A673 (cell line): ENCODE measurements around the gene KCNQ1. TPM values are rescaled to one million over a fixed set of nuclear protein-coding genes. Genes with fewer than 3 reads are reported as not detected.

Source experiments
- BruUV-seq: library from RNA; stranded (reverse); fragments of 400-500 nt; replicated peaks from 2 replicates; lab custom pipeline; 2021; lab: Mats Ljungman, UMichigan
- CTCF ChIA-PET: fragments of 300-600 bp; sonication (Branson Sonifier 250); formaldehyde crosslinking; loops from one replicate; lab custom pipeline; 2022; ENCODE audit warnings: antibody characterized with exemption; lab: Charles Lee
- POLR2A ChIA-PET: fragments of 300-600 bp; sonication (Branson Sonifier 250); formaldehyde crosslinking; loops from one replicate; lab custom pipeline; 2022; ENCODE audit warnings: antibody characterized with exemption; ENCODE audit not compliant: low non-redundant PET; lab: Charles Lee
- DNase-seq: peaks from one replicate; pipeline ENCODE4 v3.0.0-alpha.2; 2015; ENCODE audit warnings: low spot score
- H3K27ac ChIP-seq: fragments of 200-600 bp; sonication (generic); 2 replicates; pipeline ENCODE4 v1.5.1; 2016; ENCODE audit warnings: mixed run types, low read depth, mild to moderate bottlenecking, mixed read lengths, antibody characterized with exemption, low read length; ENCODE audit not compliant: poor library complexity, severe bottlenecking
- H3K27me3 ChIP-seq: fragments of 200-600 bp; sonication (generic); replicated peaks from 2 replicates; pipeline ENCODE4 v1.6.1; 2017; ENCODE audit warnings: mixed run types, low read depth, mild to moderate bottlenecking, mixed read lengths, antibody characterized with exemption, low read length; ENCODE audit not compliant: insufficient read depth, poor library complexity
- H3K36me3 ChIP-seq: fragments of 200-600 bp; sonication (generic); 2 replicates; pipeline ENCODE4 v1.6.1; 2016; ENCODE audit warnings: mixed run types, mild to moderate bottlenecking, mixed read lengths, antibody characterized with exemption, low read length; ENCODE audit not compliant: insufficient read depth, poor library complexity, severe bottlenecking
- H3K4me1 ChIP-seq: fragments of 200-600 bp; sonication (generic); 2 replicates; pipeline ENCODE4 v1.6.1; 2017; ENCODE audit warnings: mixed run types, mild to moderate bottlenecking, mixed read lengths, antibody characterized with exemption, low read length; ENCODE audit not compliant: insufficient read depth, poor library complexity, severe bottlenecking
- H3K4me3 ChIP-seq: fragments of 200-600 bp; sonication (generic); 2 replicates; pipeline ENCODE4 v1.5.1; 2016; ENCODE audit warnings: low read depth, mixed run types, mild to moderate bottlenecking, mixed read lengths, low read length; ENCODE audit not compliant: poor library complexity, severe bottlenecking
- H3K9me3 ChIP-seq: fragments of 200-600 bp; sonication (generic); 2 replicates; pipeline ENCODE4 v1.6.1; 2016; ENCODE audit warnings: mixed run types, low read depth, mild to moderate bottlenecking, mixed read lengths, antibody characterized with exemption, low read length; ENCODE audit not compliant: poor library complexity, severe bottlenecking
- EZH2 ChIP-seq: fragments of 200-600 bp; sonication (generic); IDR thresholded peaks from 2 replicates; pipeline ENCODE4 v1.6.1; 2017; ENCODE audit warnings: borderline replicate concordance, low read depth, mild to moderate bottlenecking, mixed read lengths, antibody characterized with exemption, low read length; ENCODE audit not compliant: poor library complexity, severe bottlenecking
- intact Hi-C: fragments of 100-400 bp; cut with micrococcal nuclease; formaldehyde crosslinking; loops from one replicate; pipeline ENCODE4 v1.10.0; 2022; ENCODE audit not compliant: unreplicated experiment
- total RNA-seq: library from RNA; stranded (reverse); gene quantifications from 2 replicates; pipeline ENCODE4 v1.2.3, GENCODE V29; 2021
- TF ChIP-seq, protein P1 (sequence below): fragments of 300-800, 200-600 bp; sonication (generic); conservative IDR thresholded peaks from 2 replicates; pipeline ENCODE4 v1.5.1; 2017; ENCODE audit warnings: low read depth, mild to moderate bottlenecking, antibody characterized with exemption, low read length, moderate library complexity, mixed read lengths

Gene KCNQ1
- total RNA-seq, 1 experiment from 2014 or later: not detected

DNA sequence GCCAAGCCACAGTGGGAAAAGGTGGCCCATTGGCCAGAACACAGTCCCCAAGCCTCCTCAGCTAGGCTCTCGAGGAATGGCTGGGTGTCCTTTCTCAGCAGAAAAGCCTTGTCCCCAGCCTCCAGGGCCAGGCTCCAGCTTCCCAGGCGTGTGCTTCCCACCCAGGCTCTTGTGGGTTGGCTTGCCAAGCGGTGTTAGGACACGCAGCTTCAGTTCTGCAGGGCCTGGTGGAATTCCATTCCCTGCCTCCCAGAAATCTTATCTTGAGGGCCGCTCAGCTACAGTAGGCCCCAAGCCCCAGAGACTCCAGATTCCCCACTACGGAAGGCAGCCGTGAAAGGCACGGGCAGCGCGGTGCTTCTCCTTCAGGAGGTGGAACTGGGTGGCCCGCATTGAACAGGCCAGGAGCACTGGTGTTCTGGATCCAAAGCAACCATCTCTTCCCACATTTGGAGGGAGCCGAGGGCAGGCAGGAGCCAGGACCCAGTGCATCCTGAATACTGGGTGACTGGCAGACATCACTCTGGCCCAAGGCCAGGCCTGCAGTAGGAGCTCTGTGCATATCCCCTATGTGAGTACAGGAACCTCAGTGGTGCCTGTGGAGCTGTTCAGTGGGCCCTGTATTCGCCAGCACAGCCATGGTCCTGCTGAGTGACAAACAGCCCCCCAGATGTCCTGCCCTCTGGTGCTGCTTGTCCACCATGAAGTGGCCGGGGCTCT, 271.7 kb downstream of the KCNQ1 start:
- no peak for TF ChIP-seq EZH2
- TF ChIP-seq, protein P1, sequence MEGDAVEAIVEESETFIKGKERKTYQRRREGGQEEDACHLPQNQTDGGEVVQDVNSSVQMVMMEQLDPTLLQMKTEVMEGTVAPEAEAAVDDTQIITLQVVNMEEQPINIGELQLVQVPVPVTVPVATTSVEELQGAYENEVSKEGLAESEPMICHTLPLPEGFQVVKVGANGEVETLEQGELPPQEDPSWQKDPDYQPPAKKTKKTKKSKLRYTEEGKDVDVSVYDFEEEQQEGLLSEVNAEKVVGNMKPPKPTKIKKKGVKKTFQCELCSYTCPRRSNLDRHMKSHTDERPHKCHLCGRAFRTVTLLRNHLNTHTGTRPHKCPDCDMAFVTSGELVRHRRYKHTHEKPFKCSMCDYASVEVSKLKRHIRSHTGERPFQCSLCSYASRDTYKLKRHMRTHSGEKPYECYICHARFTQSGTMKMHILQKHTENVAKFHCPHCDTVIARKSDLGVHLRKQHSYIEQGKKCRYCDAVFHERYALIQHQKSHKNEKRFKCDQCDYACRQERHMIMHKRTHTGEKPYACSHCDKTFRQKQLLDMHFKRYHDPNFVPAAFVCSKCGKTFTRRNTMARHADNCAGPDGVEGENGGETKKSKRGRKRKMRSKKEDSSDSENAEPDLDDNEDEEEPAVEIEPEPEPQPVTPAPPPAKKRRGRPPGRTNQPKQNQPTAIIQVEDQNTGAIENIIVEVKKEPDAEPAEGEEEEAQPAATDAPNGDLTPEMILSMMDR: no peak
- BruUV-seq: no TSS peak
- POLR2A ChIA-PET: no interaction called here
- H3K4me1 ChIP-seq: no peaks in the 10 kb centered on the region
- H3K9me3 ChIP-seq: no peaks in the 10 kb centered on the region
- CTCF ChIA-PET: no interaction called here
- H3K4me3 ChIP-seq: no peak overlapping the region
- no peaks in the 10 kb centered on the region for H3K27me3 ChIP-seq
- DNase-seq: no peak
- no peak overlapping the region for H3K27ac ChIP-seq
- no peaks in the 10 kb centered on the region for H3K36me3 ChIP-seq
- intact Hi-C loops: no loop called here

DNA sequence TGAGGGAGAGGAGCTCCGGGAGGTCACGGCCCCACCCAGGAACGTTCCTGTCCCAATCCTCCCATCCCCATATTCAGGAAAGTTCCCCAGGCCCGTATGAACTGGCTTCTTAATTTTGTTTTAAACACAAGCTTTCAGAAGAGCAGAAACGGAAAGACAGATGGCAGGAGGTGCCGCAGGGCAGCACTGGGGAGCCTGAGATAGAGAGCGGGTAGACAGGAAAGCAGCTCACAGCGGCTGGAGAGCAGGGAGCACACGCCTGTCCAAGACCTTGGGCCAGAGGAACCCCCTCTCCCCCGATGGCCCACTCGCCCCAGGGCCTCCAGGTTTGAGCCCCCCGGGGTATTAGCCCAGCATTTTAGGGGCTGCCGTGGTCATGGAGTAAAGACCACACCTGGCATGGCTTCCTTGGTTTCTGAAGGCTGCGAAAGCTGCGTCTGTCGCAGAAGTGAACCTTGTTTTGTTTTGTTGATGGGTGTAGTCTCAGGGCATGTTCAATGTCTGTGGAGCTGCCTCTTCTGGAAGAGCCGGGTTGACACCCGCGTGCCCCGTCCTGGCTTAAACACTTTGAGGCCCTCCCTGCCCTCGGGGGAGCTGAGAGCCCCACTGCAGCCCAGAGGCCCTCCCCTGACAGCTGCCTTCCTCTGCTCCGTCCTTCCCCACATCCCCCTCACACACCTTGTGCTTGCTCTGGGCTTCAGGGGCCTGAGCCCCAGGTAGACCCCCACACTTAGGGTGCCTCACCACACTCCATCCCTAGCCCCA, 272.9 kb downstream of the KCNQ1 start:
- TF ChIP-seq, protein P1: no peak
- no peak for TF ChIP-seq EZH2
- POLR2A ChIA-PET: no interaction called here
- Histone ChIP-seq H3K27me3 (no peaks in the 10 kb centered on the region), H3K36me3 (no peaks in the 10 kb centered on the region), H3K27ac (no peak overlapping the region), H3K4me3 (no peak overlapping the region), H3K9me3 (no peaks in the 10 kb centered on the region), H3K4me1 (no peaks in the 10 kb centered on the region)
- BruUV-seq: no TSS peak
- CTCF ChIA-PET: no interaction called here
- no peak for DNase-seq
- intact Hi-C loops: no loop called here

DNA sequence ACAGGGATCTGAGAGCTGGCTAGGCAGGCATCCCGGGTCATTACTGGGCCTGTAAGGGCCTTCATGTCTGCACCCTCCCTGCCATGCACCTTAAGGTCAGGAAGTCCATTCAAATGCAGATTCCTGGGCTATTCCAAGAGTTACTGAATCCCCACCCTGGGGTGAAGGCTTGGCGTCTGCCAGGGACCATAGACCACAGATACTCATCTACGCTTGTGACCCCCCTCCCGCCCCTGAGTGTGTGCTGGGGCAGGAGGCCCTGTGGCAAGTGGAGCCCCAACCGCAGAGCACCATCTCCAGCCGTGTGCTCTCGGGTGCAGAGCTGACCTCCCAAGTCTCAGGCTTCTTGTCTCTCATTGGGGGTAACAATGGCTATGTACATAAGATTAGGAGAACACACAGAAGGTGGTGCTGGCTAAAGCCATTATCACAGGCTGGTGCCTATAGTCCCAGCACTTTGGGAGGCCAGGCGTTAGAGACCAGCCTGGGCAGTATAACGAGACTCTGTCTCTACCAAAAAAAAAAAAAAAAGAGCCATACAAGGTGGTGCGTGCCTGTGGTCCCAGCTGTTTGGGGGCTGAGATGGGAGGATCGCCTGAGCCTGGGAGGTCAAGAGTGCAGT, 274.1 kb downstream of the KCNQ1 start:
- DNase-seq: no peak
- POLR2A ChIA-PET: no interaction called here
- Histone ChIP-seq H3K4me3 (no peak overlapping the region), H3K9me3 (no peaks in the 10 kb centered on the region), H3K27me3 (no peaks in the 10 kb centered on the region), H3K36me3 (no peaks in the 10 kb centered on the region), H3K27ac (no peak overlapping the region), H3K4me1 (no peaks in the 10 kb centered on the region)
- intact Hi-C loops: no loop called here
- TF ChIP-seq EZH2: no peak
- TF ChIP-seq, protein P1: no peak
- no TSS peak for BruUV-seq
- CTCF ChIA-PET: no interaction called here
